NCI-H2171 treated with DMSO at 0.1 percent for 48 hours (cell line): ENCODE results near the gene ATRN.
A peak's percentile ranks its signal among the peaks of the same experiment; 100 is the strongest.
"Not testable (repeated sequence)": the region's sequence is repeated elsewhere in the genome, so short reads cannot be mapped to it uniquely, and the experiment has no call there.

Experiments used
- DNase-seq: peaks from one replicate; lab custom pipeline; 2025; lab: John Stamatoyannopoulos, UW

The ATRN gene

DNA sequence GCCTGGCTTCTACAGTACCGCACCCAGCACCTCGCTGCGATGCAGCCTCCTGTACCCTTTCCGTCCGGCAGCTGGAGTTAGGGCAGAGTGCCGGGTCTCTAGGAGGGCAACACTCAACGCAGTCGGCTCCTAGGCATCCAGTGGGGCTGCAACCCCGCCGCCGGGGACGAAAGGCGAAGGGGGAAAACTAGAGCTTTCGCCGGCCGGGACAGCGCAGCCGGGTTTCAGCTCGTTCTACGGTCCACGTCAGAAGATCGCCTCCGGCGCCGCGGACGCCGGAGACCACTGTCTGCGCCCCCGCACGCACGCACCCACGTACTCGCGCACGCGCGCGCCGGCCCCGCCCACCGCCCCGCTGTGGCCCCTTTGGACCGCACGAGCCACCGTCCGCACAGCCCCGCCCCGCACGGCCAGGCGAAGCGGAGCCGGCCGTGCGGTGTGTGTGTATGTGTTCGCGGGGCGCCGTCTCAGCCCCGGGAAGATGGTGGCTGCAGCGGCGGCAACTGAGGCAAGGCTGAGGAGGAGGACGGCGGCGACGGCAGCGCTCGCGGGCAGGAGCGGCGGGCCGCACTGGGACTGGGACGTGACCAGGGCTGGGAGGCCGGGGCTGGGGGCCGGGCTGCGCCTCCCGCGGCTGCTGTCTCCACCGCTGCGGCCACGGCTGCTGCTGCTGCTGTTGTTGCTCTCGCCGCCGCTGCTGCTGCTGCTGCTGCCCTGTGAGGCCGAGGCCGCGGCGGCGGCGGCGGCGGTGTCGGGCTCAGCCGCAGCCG lies at the start of gene ATRN:
TSS of gene ATRN (plus strand) at position 392 of the 770 bp plus-strand sequence. CDS start at position 482, 90 bp downstream.
- peak; percentile 81 for DNase-seq

DNA sequence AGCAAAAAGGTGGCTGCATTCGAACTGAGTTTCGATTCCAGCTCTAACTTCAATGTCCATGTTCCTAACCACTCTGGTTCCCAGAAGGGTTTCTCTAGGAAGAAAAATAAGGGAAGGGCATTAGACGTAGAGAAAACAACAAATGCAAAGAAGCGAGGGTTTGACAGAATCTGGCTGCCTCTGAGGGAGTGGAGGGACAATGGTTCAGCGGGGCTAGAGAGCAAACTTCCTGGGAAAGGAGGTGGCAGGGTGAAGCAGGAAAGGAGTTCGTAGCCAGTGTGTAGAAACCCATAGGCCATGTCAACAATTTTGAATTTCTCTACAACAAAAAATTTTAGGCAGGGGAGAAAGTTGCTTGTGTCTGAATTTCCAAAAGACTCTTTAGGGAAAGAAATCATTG lies 48.8 kb upstream of the ATRN start:
- DNase-seq: no peak

DNA sequence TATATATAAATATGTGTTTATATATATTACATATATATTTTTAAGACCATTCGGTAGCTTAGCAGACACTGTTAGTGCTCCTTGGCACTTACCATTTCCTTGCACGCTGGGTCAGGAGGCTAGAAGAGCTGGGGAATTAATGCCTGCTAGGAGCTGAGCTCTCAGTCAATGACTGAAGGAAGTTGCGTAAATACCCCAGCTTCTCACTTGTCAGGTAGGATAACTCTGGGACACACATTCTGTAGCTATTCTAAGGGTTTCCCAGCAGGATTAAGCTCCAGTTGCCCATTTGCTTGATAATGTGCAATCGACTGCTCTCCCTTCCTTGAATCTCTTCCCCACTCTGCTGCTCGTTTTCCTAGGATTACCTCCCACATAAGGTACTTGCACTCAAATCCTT lies 47.7 kb upstream of the ATRN start:
- no peak for DNase-seq

DNA sequence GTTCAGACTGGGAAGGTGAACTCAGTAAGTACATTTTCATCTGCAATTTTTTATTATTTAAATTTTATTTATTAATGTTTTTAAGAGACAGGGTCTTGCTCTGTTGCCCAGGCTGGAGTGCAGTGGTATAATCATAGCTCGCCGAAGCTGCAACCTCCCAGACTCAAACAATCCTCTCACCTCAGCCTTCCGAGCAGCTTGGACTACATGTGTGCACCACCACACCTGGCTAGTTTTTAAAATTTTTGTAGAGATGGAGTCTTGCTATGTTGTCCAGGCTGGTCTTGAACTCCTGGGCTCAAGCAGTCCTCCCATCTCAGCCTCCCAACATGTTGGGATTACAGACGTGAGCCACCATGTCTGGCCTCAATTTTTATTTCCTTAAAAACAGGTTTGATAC lies 44.1 kb upstream of the ATRN start:
- DNase-seq: not testable (repeated sequence)

DNA sequence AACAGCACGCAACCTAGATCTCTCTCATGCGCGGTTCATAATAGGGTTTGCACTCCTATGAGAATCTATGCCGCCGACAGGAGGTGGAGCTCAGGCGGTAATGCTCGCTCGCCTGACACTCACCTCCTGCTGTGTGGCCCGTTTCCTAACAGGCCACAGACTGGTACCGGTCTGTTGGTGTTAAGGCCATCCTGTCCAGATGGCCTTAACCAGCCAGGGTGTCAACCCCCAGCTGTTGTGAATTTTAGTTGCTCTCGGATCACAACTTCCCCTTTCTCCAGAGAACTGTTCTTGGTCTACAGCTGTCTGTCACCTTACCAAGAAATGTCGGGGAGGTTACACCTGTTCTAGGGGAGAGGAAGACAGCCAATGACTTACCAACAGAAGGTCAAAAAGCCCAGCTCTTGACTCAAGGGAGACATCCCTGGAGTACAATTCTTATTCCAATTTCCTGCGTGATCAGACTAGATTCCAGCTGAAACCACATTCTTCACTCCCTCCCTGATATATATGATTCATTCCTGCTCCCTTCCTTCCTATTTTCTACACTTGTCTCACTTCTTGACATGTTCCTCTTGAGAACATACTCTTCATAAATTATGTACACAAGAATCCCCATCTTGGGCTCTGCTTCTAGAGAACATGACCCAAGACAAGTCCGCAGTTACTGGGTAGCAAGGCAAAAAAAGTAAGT lies 40.3 kb upstream of the ATRN start:
- DNase-seq: no peak

DNA sequence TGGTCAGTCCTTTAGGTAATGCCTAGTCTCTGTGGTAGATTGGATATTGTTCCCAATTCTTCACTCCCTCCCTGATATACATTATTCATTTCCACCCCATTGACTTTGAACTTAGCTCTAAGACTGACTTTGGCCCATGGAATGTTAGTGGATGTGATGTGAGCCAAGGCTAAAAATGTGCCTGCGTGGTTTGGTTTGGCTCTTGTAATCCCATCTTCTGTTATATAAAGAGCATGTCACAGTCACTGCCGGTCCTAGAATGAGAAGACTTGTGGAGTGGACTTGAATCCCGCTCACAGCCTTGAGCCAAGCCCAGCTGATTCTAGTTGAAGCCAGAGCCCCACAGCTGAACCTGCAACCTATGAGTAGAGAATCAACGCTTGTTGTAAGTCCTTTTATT lies 39.7 kb upstream of the ATRN start:
- DNase-seq: no peak

DNA sequence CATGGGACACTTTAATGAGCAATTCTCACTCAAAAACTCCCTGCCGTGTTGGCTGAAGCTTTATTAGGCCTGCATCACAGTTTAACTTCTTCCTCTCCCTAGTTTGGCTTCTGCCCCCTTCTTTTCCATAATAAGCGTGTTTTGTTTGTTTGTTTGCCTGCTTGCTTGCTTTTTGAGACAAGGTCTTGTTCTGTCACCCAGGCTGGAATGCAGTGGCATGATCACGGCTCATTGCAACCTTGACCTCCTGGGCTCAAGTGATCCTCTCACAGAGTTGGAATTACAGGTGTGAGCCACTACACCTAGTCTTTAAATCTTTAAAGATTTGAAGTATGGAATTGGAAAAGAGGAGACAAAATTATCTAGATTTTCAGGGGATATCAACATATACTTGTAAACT lies 38.0 kb upstream of the ATRN start:
- DNase-seq: no peak

DNA sequence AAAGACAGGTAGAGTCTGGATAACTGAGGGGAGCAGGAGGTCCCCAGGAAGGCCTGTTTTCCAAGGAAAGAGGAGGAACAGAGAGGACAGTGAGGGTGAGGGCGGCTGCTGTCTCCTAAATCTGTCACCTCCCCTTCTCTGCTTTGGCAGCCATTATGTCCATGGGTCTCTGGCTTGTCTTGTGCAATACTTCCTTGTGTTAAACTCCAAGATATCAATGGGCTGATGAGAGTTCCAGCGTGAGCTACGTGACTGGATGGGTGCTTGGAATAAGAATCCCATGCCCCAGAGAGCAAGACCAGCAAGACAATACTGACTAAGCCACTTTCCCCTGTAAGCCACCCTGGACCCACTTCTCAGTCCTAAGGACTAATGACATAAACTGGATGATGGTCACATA lies 37.1 kb upstream of the ATRN start:
- DNase-seq: no peak

DNA sequence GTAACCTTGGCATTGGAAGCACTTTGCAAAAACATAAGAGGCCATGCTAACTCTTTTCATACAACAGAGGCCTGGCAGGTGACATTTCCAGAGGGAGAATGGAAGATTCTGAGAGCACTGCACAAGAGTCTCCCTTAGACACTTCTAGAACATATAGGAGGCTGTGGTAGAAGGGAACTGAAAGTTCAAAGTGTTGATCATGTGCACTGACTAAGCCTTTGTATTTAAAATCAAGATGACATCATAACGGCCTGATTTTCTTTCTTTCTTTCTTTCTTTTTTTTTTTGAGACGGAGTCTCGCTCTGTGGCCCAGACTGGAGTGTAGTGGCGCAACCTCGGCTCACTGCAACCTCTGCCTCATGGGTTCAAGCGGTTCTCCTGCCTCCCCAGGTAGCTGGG lies 36.6 kb upstream of the ATRN start:
- DNase-seq: no peak

DNA sequence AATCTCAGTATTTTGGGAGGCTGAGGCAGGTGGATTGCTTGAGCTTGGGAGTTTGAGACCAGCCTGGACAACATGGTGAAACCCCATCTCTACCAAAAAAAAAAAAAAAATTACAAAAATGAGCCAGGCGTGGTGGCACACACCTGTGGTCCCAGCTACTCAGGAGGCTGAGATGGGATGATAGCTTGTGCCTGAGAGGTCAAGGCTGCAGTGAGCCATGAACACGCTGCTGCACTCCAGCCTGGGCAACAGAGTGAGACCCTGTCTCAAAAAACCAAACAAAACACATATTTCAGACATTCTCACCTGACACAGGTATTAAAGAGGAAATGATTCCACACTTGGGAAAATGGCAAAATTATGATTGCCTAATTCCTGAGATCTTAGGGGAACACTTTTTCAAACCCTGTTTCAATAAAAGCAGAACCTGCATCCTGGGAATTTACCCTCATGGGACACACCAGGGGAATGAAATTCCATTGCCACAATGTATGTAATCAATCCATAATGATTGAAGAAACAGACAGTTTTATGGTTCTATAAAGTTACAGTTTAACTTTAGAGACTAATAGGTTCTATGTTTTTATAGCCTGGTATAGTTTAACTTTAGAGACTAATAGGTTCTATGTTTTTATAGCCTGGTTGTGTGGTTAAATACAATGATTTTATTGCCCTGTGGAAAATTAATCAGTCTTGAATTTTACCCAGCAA lies 33.8 kb upstream of the ATRN start:
- no peak for DNase-seq

DNA sequence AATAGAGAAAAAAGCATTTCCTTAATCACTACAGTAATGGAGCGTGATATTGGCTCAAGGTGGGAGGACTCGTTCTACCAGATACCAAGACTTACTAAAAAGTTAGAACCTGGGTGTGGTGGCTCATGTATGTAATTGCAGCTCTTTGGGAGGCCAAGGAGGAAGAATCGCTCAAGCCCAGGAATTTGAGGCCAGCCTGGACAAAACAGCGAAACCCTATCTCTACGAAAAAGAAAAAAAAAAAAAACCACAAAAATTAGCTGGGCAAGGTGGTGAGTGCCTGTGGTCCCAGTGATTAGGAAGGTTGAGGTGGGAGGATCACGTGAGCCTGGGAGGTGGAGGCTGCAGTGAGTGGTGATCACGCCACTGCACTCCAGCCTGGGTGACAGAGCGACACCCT lies 24.0 kb upstream of the ATRN start:
- DNase-seq: no peak

DNA sequence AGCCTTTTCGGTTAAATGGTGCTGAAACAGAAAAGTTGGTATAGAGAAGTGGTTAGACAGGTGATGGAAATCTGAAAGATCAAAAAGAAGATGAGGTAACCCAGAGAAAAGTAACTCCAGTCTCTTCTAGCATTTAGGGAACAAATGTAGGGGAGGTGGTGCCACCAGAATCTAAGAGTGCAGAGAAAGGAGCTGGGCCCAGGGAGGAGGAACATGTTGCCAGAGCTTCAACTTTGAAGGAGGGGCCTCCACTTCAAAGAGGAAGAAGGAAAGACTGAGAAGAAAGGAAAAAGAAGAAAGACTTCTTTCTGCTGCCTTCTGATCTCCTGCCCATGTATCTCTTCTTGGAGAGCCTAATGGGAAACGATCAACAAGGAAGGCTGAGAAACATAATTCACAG lies 23.5 kb upstream of the ATRN start:
- no peak for DNase-seq

DNA sequence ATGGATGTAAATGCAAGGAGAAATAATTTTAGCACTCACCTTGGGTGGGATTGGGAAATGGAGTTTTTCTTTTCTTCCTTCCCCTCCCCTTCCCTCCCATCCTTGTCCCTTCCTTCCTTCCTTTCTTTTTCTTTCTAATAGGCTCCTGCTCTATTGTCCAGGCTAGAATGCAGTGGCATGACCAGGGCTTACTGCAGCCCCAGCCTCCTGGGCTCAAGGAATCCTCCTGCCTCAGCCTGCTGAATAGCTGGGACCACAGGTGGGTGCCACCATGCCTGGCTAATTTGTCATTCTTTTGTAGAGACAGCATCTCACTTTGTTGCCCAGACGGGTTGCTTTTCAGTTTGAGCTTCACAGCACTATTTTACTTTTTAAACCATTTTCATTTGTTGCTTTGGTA lies 21.5 kb upstream of the ATRN start:
- DNase-seq: no peak

DNA sequence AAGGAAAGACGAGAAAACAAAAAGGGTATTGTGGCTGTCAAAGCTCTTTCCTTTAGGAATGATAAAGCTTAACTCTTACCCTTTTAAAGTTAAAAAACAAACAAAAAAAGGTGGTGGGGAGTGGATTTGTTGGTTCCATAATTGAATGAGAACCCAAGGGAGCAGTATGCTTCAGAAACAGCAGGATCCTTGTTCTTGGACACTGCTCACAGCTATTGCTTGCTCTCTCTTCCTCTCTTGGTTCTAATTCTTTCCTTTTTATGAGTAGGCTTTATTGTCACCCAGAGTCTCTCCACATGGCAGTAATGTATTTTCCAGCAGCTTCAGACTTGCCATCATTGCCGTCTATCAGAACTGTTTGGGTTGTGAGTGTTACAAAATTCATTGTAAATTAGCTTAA lies 18.7 kb upstream of the ATRN start:
- no peak for DNase-seq

DNA sequence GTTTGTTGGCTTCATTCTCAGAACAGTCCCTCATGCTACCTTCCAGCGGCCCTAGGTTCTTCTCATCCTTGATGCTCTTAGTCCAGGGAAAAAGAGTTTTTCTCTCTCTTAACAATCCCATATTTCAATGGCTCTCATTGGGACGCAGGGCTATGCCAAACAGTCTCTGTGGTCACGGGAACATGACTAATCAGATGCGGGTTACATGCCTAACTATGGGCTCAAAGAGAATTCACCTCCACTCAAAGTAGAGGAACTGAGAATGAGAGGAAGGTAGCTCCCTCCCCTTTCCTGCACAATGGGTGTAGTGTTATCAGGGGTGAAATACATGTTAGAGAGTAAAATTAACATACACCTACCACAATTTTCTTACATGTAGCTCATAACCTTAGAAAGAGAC lies 18.1 kb upstream of the ATRN start:
- DNase-seq: no peak

DNA sequence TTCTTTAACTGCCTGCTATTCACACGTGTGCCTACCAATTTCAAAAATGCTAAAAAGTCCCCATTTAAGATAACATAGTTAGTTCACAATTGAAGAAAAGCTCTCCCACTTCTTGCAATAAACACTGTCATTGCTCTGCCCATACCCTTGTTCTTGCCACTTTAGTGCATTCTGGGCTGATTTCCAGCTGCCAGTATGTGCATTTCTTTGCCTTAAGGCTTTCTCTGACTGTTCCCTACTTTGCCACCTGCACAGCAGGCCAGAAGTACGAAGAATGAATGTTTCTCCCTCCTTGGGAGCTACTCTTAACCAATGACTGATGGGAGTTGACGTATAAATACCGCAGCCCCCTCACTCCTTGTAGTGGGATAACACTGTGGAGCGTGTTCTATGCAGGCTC lies 16.0 kb upstream of the ATRN start:
- DNase-seq: no peak

DNA sequence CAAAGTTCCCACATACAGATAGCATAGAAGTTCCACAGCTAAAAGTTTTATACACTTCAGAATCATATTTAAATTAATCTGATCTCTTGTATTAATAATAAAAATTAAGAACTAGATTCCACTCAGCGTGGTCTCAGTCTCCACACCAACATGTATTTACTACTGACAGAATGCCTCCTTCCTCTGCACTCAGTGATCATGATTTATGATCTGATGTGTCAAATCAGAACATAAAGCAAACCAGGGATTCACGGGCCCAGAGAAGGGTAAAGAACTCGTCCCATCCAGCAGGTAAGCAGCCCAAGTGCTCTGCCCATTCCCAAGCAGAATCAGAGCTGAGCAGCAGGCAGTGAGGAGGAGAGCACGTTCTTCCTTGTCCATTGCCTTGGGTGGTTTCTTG lies 14.2 kb upstream of the ATRN start:
- DNase-seq: no peak

DNA sequence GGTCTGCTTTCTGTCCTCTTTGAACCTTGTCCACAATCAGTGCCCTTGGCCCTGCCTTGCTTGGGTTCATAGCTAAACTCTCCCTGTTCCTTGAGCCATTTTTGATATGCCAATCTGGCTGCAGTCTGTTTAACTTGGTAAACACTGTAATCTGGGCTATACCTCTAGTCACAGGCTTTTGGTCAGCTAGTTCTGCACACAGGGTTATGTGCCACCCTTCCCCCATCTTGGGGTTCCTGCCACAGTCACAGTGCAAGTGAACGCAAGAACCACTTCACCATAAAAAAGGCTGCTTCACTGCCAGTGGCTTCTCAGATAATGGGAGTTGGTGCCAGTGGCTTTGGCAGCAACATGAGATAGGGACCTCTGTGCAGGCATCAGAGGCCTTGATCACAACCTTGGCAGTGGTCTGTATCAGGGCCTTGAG lies 10.9 kb upstream of the ATRN start:
- DNase-seq: no peak

DNA sequence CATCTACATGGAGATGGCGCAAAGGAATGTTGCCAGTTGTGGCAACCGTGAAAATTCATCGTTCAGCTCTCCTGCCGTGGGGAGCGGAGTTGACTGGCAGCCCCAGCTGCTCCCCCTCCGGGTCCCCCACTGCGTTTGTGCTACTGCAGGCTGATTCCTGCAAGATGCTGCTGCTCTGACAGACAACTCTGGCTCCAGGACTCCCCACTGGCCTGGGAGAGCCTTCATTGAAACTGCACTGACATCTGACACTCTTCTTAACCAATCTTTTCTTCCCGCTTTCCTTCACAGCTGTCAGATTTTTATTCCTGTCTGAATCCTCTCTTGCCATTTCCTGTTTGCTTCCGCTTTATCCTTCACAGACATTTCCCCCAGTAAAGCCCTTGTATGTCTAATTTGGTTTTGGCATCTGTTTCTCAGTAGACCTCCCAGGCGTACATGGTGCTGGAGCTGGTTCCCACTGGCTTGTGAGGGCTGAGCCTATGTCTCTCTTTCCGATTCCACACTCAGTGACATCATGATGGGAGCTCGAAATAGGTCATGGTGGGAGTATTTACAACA lies 9.5 kb upstream of the ATRN start:
- peak; percentile 63 for DNase-seq

DNA sequence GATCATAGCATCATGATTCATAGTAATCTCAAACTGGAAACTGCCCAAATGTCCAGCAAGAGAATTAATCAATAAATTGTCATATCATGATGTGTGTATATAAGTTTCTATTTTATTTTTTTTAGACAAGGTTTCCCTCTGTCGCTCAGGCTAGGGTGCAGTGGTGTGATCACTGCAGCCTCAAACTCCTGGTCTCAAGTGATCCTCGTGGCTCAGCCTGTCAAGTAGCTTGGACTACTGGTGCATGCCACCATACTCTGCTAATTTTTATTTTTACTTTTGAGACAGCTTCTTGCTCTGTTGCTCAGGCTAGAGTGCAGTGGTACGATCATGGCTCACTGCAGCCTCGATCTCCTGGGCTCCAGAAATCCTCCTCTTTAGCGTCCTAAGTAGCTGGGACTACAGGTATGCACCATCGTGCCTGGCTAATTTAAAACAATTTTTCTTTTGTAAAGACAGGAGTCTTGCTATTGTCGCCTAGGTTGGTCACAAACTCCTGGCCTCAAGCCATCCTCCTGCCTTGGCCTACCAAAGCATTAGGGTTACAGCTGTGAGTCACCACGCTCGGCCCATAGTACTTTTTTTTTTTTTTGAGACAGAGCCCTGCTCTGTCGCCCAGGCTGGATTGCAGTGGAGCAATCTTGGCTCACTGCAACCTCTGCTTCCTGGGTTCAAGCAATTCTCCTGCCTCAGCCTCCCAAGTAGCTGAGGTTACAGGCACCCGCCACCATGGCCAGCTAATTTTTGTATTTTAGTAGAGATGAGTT lies 8.7 kb upstream of the ATRN start:
- DNase-seq: no peak

DNA sequence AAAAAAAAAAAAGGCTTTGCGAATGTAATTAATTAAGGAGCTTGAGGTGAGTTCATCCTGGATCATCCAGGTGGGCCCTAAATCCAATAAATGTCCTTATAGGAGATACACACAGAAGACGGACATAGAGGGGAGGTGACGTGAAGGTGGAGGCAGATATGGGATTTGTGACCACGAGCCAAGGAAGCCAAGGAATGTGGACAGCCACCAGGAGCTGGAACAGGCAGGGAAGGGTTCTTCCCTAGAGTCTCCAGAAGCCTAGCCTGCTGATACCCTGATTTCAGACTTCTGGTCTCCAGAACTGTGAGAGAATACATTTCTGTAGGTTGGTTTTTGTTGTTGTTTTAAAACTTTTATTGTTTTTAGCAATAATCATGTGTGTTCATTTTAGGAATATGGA lies 6.7 kb upstream of the ATRN start:
- no peak for DNase-seq

DNA sequence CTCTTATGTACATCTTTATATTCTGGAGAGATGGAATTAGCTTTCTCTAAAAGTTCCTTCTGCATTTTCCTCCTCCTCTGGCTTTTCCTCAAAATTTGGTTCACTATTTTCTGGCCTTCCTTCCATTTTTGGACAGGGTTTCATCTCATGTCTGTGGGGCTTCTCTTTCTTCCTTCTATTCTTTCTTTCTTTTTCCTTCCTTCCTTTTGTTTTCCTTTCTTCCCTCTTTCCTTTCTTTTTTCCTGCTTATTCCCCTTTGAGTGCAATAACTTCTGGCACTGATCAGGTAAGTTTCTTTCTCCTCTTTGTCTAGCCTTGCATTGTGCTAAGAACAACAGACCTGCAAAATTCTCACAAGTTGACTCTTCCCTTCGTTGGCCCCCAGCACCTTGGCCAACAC lies 5.5 kb upstream of the ATRN start:
- DNase-seq: no peak
